ENCODE data around the gene PTPRN2.
A peak's percentile ranks its signal among the peaks of the same experiment; 100 is the strongest.

PTPRN2 gene

GRCh38 chr7:158449942-158450341 is 137.7 kb downstream of the PTPRN2 start:
- no peak for FAIRE-seq
- no peak for DNase-seq (ENCODE audit: insufficient read length, low spot score)

GRCh38 chr7:158449266-158449665 is 138.4 kb downstream of the PTPRN2 start:
- DNase-seq (ENCODE audit: insufficient read length, low spot score) = no peak
- no peak for FAIRE-seq

GRCh38 chr7:158448430-158449100 is 139.1 kb downstream of the PTPRN2 start:
- DNase-seq (ENCODE audit: insufficient read length, low spot score) (no peak), FAIRE-seq (no peak)

GRCh38 chr7:158447506-158448171 is 140.0 kb downstream of the PTPRN2 start:
- FAIRE-seq (no peak), DNase-seq (ENCODE audit: insufficient read length, low spot score) (no peak)

GRCh38 chr7:158447151-158447505 is 140.5 kb downstream of the PTPRN2 start:
- no peak for FAIRE-seq
- no peak for DNase-seq (ENCODE audit: insufficient read length, low spot score)

GRCh38 chr7:158446706-158447105 is 140.9 kb downstream of the PTPRN2 start:
- DNase-seq (ENCODE audit: insufficient read length, low spot score) (no peak), FAIRE-seq (no peak)

- FAIRE-seq (no peak), DNase-seq (ENCODE audit: insufficient read length, low spot score) (no peak)
These were observed 141.3 kb downstream of the PTPRN2 start for GRCh38 chr7:158446281-158446680.

- FAIRE-seq (no peak), DNase-seq (ENCODE audit: insufficient read length, low spot score) (no peak)
These were observed 142.0 kb downstream of the PTPRN2 start for GRCh38 chr7:158445421-158446175.

GRCh38 chr7:158444501-158445420 is 142.9 kb downstream of the PTPRN2 start:
- DNase-seq (ENCODE audit: insufficient read length, low spot score) (no peak), FAIRE-seq (no peak)

GRCh38 chr7:158443688-158444483 is 143.7 kb downstream of the PTPRN2 start:
- FAIRE-seq (no peak), DNase-seq (ENCODE audit: insufficient read length, low spot score) (no peak)

- no peak for FAIRE-seq
- DNase-seq (ENCODE audit: insufficient read length, low spot score) = no peak
These were observed 144.5 kb downstream of the PTPRN2 start for GRCh38 chr7:158443014-158443687.

- DNase-seq (ENCODE audit: insufficient read length, low spot score) (no peak), FAIRE-seq (no peak)
These were observed 145.4 kb downstream of the PTPRN2 start for GRCh38 chr7:158442260-158442659.

- FAIRE-seq (no peak), DNase-seq (ENCODE audit: insufficient read length, low spot score) (no peak)
These were observed 148.6 kb downstream of the PTPRN2 start for GRCh38 chr7:158439035-158439434.

GRCh38 chr7:158432369-158433341 is 155.0 kb downstream of the PTPRN2 start:
- no peak for FAIRE-seq
- peak; percentile 21 for DNase-seq (ENCODE audit: insufficient read length, low spot score)

GRCh38 chr7:158431941-158432347 is 155.7 kb downstream of the PTPRN2 start:
- peak; percentile 76 for DNase-seq (ENCODE audit: insufficient read length, low spot score)
- no peak for FAIRE-seq

GRCh38 chr7:158431055-158431940 is 156.3 kb downstream of the PTPRN2 start:
- FAIRE-seq (no peak), DNase-seq (ENCODE audit: insufficient read length, low spot score) (no peak)

GRCh38 chr7:158430308-158431034 is 157.2 kb downstream of the PTPRN2 start:
- DNase-seq (ENCODE audit: insufficient read length, low spot score) (no peak), FAIRE-seq (no peak)
